ENCODE data around the gene RSPH4A. TPM values are rescaled to one million over a fixed set of nuclear protein-coding genes. Genes with fewer than 3 reads are reported as not detected.

Gene RSPH4A
- polyA plus RNA-seq, 1 donor from 2014 or later = 11.0 TPM

DNA sequence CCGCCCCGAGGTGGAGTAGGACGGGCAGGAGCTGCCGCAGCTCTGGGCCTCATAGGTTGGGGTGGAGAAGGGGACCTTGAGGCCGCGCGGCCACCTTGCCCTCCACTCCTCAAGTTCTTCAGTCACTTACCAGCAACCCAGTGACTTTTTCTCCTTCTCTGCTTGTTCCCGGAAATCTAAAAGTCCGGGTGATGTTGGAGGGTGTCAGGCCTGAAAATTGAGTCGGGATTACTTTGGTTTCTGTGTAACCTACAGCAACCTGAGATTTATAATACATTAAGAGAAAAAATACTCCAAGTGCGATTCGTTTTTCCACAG is 44.6 kb upstream of the RSPH4A start:
- no peaks in the 10 kb centered on the region for H4K20me1 ChIP-seq (ENCODE audit: insufficient read depth)
- H3K4me3 ChIP-seq (ENCODE audit: low read length) = peak overlapping the region; percentile 93
- H2AFZ ChIP-seq (ENCODE audit: low read depth, low read length) = peak overlapping the region; percentile 75
- H3F3A ChIP-seq (ENCODE audit: insufficient read depth, low read length, poor library complexity, severe bottlenecking) = no peaks in the 10 kb centered on the region
- TF ChIP-seq POLR2AphosphoS5 (IDR thresholded peaks at IDR 0.05) (no peak), TAF1 (IDR thresholded peaks at IDR 0.05; ENCODE audit: low read depth) (no peak), EP300 (conservative IDR thresholded peaks at IDR 0.05; ENCODE audit: poor library complexity, severe bottlenecking) (no peak), RAD21 (conservative IDR thresholded peaks at IDR 0.05) (no peak), EZH2 (IDR thresholded peaks at IDR 0.05; ENCODE audit: borderline replicate concordance, insufficient read depth, low read length, poor library complexity, severe bottlenecking) (no peak), MXI1 (conservative IDR thresholded peaks at IDR 0.05; ENCODE audit: poor library complexity, severe bottlenecking) (no peak), SMC3 (conservative IDR thresholded peaks at IDR 0.05; ENCODE audit: poor library complexity) (no peak)
- TF ChIP-seq, protein P1, sequence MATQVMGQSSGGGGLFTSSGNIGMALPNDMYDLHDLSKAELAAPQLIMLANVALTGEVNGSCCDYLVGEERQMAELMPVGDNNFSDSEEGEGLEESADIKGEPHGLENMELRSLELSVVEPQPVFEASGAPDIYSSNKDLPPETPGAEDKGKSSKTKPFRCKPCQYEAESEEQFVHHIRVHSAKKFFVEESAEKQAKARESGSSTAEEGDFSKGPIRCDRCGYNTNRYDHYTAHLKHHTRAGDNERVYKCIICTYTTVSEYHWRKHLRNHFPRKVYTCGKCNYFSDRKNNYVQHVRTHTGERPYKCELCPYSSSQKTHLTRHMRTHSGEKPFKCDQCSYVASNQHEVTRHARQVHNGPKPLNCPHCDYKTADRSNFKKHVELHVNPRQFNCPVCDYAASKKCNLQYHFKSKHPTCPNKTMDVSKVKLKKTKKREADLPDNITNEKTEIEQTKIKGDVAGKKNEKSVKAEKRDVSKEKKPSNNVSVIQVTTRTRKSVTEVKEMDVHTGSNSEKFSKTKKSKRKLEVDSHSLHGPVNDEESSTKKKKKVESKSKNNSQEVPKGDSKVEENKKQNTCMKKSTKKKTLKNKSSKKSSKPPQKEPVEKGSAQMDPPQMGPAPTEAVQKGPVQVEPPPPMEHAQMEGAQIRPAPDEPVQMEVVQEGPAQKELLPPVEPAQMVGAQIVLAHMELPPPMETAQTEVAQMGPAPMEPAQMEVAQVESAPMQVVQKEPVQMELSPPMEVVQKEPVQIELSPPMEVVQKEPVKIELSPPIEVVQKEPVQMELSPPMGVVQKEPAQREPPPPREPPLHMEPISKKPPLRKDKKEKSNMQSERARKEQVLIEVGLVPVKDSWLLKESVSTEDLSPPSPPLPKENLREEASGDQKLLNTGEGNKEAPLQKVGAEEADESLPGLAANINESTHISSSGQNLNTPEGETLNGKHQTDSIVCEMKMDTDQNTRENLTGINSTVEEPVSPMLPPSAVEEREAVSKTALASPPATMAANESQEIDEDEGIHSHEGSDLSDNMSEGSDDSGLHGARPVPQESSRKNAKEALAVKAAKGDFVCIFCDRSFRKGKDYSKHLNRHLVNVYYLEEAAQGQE (IDR thresholded peaks at IDR 0.05; ENCODE audit: borderline replicate concordance) = no peak
- TF ChIP-seq, protein P2, sequence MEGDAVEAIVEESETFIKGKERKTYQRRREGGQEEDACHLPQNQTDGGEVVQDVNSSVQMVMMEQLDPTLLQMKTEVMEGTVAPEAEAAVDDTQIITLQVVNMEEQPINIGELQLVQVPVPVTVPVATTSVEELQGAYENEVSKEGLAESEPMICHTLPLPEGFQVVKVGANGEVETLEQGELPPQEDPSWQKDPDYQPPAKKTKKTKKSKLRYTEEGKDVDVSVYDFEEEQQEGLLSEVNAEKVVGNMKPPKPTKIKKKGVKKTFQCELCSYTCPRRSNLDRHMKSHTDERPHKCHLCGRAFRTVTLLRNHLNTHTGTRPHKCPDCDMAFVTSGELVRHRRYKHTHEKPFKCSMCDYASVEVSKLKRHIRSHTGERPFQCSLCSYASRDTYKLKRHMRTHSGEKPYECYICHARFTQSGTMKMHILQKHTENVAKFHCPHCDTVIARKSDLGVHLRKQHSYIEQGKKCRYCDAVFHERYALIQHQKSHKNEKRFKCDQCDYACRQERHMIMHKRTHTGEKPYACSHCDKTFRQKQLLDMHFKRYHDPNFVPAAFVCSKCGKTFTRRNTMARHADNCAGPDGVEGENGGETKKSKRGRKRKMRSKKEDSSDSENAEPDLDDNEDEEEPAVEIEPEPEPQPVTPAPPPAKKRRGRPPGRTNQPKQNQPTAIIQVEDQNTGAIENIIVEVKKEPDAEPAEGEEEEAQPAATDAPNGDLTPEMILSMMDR (IDR thresholded peaks at IDR 0.05; ENCODE audit: poor library complexity, severe bottlenecking) = no peak
- H3K9ac ChIP-seq (ENCODE audit: low read length) = peak overlapping the region; percentile 93
- peak overlapping the region; percentile 91 for H3K27ac ChIP-seq (ENCODE audit: low read length)
- H3K79me2 ChIP-seq (replicated peaks; ENCODE audit: insufficient read depth, low read length) = peaks cover 35% of the 10 kb centered on the region
- no peaks in the 10 kb centered on the region for H3K9me2 ChIP-seq (ENCODE audit: insufficient read depth, low read length)
- no peaks in the 10 kb centered on the region for H3K36me3 ChIP-seq (ENCODE audit: insufficient read depth, low read length)
- H3K4me2 ChIP-seq (ENCODE audit: low read length) = peak overlapping the region; percentile 85
- H3K9me3 ChIP-seq (ENCODE audit: low read length) = no peaks in the 10 kb centered on the region
- no peaks in the 10 kb centered on the region for H3K27me3 ChIP-seq (ENCODE audit: insufficient read depth, low read depth, low read length)

DNA sequence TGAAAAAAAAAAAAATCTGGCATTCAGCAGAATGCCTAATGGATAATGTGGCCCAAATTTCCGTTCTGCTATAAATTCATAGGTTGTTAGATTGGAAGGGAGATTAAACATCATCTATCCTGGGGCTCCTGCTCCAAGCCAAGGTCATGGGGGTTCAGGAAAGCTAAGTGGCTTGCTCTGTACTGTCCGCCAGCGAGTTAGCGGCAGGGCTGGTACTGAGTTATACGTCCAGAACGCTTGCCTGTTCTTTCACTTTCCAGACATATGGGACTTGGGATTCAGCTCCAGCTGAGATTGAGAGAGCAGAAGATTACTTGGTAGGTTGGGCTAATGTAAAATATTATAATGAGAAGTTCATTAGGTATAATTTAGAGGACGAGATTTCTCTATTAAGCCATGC is 44.1 kb upstream of the RSPH4A start:
- Histone ChIP-seq H3K4me3 (ENCODE audit: low read length) (peak overlapping the region; percentile 93), H3K27me3 (ENCODE audit: insufficient read depth, low read depth, low read length) (no peaks in the 10 kb centered on the region), H3K36me3 (ENCODE audit: insufficient read depth, low read length) (no peaks in the 10 kb centered on the region), H4K20me1 (ENCODE audit: insufficient read depth) (no peaks in the 10 kb centered on the region), H3K4me2 (ENCODE audit: low read length) (peak overlapping the region; percentile 85), H3F3A (ENCODE audit: insufficient read depth, low read length, poor library complexity, severe bottlenecking) (no peaks in the 10 kb centered on the region), H3K27ac (ENCODE audit: low read length) (peak overlapping the region; percentile 91), H3K79me2 (replicated peaks; ENCODE audit: insufficient read depth, low read length) (peaks cover 35% of the 10 kb centered on the region), H3K9me3 (ENCODE audit: low read length) (no peaks in the 10 kb centered on the region), H3K9ac (ENCODE audit: low read length) (peak overlapping the region; percentile 93), H2AFZ (ENCODE audit: low read depth, low read length) (peak overlapping the region; percentile 75), H3K9me2 (ENCODE audit: insufficient read depth, low read length) (no peaks in the 10 kb centered on the region)
- TF ChIP-seq EZH2 (IDR thresholded peaks at IDR 0.05; ENCODE audit: borderline replicate concordance, insufficient read depth, low read length, poor library complexity, severe bottlenecking) (no peak), MXI1 (conservative IDR thresholded peaks at IDR 0.05; ENCODE audit: poor library complexity, severe bottlenecking) (no peak), RAD21 (conservative IDR thresholded peaks at IDR 0.05) (no peak)
- TF ChIP-seq, protein P2 (IDR thresholded peaks at IDR 0.05; ENCODE audit: poor library complexity, severe bottlenecking) = no peak
